Spleen (tissue), 11 donors: ENCODE measurements around the gene DISC1. TPM values are rescaled to one million over a fixed set of nuclear protein-coding genes. Genes with fewer than 3 reads are reported as not detected.

Source experiments
- DNase-seq: peaks from one replicate; pipeline ENCODE4 v3.0.0-alpha.2; 2020
- H3K27ac ChIP-seq, 8 donors: fragments of 200-600 bp; sonication (generic) in 7 of 8; 1 replicate in 4 of 8; 2 replicates in 4 of 8; pipeline versions ENCODE4 v1.5.0 to v1.8.0; 2016 to 2021; ENCODE audit warnings: inconsistent platforms in 4 of 8, mild to moderate bottlenecking in 4 of 8, moderate library complexity in 1 of 8
- H3K27me3 ChIP-seq, 7 donors: fragments of 200-600 bp; sonication (generic) in 6 of 7; replicated peaks in 1 of 7; 1 replicate in 4 of 7; 2 replicates in 3 of 7; pipeline versions ENCODE4 v1.5.0 to v1.8.0; 2016 to 2021; ENCODE audit warnings: inconsistent platforms in 3 of 7, mild to moderate bottlenecking in 1 of 7
- H3K36me3 ChIP-seq, 6 donors: fragments of 200-600 bp; sonication (generic) in 5 of 6; 1 replicate in 4 of 6; 2 replicates in 2 of 6; pipeline versions ENCODE4 v1.5.0 to v1.8.0; 2016 to 2021; ENCODE audit warnings: inconsistent platforms in 2 of 6
- H3K4me1 ChIP-seq, 6 donors: fragments of 200-600 bp; sonication (generic) in 5 of 6; 1 replicate in 3 of 6; 2 replicates in 3 of 6; pipeline versions ENCODE4 v1.5.0 to v1.8.0; 2016 to 2021; ENCODE audit warnings: inconsistent platforms in 3 of 6
- H3K4me3 ChIP-seq, 8 donors: fragments of 200-600 bp; sonication (generic) in 7 of 8; 1 replicate in 4 of 8; 2 replicates in 4 of 8; pipeline versions ENCODE4 v1.5.0 to v1.8.0; 2016 to 2021; ENCODE audit warnings: inconsistent platforms in 4 of 8, mild to moderate bottlenecking in 4 of 8, moderate library complexity in 2 of 8
- H3K9me3 ChIP-seq, 8 donors: fragments of 200-600 bp; sonication (generic) in 7 of 8; 1 replicate in 4 of 8; 2 replicates in 4 of 8; pipeline versions ENCODE4 v1.5.0 to v1.8.0; 2016 to 2021; ENCODE audit warnings: inconsistent platforms in 4 of 8
- CTCF ChIP-seq, 11 experiments: fragments of 200-600 bp in 7 of 11; fragments of 450-650 bp in 4 of 11; sonication (generic) in 4 of 11; IDR thresholded peaks in 8 of 11; conservative IDR thresholded peaks in 3 of 11; 1 replicate in 7 of 11; 2 replicates in 4 of 11; pipeline versions ENCODE4 v1.4.0 to v1.8.0; 2016 to 2021; ENCODE audit warnings: antibody characterized with exemption in 11 of 11, inconsistent platforms in 4 of 11, mild to moderate bottlenecking in 1 of 11
- POLR2A ChIP-seq, 3 donors: fragments of 450-650 bp; IDR thresholded peaks; one replicate each; pipeline ENCODE4 v1.5.1; 2017; ENCODE audit warnings: antibody characterized with exemption in 3 of 3, mild to moderate bottlenecking in 1 of 3
- POLR2AphosphoS5 ChIP-seq, 3 donors: sonication (generic); formaldehyde crosslinking; IDR thresholded peaks; one replicate each; pipeline ENCODE4 v1.5.1; 2017; ENCODE audit warnings: antibody characterized with exemption in 3 of 3
- WGBS, 5 donors: extraction: QIAGEN DNeasy Blood & Tissue Kit in 3 of 5; methylation state at CpG; one replicate each; pipeline versions ENCODE4 v1.1.5 to v1.1.7; 2013 to 2018; 5-methylcytosine and 5-hydroxymethylcytosine counted together
- intact Hi-C: fragments of 100-400 bp; cut with DNase I; formaldehyde crosslinking; loops from one replicate; pipeline ENCODE4 v1.15.0; 2023; ENCODE audit warnings: low total_unique reads
- polyA plus RNA-seq, 3 donors: library from polyadenylated mRNA; stranded (reverse); fragments of 200-250 nt; gene quantifications; one replicate each; pipeline ENCODE4 v1.2.1, GENCODE V29; 2013
- total RNA-seq, 7 donors: library from RNA; depleted of rRNA in 3 of 7; stranded (reverse); fragments of >200 nt in 3 of 7; fragmentation: NEBNext Ultra II Directional in 4 of 7; extraction: Animal tissue kit (Norgen Biotek cat#: 25700) in 4 of 7; gene quantifications; one replicate each; pipeline versions ENCODE4 v1.1.0 to v1.2.1, GENCODE V29; 2016 to 2021
- donor health status: healthy with polysubstance abuse.
- donor health status: DM: no; HTN: no; CAD: no; lungs with moderate emphysema.
- donor health status: DM: no; HTN: no; CAD: no.
- donor health status: Bipolar disorder and iron deficiency.
- donor health status: healthy.
- donor health status: DM: no; HTN: no; CAD: no.
- donor health status: DM: yes; HTN: yes; CAD: no.

The DISC1 gene
- total and polyA plus RNA-seq, 10 donors, result 0.89 to 36.4 (median 24.2) TPM

GRCh38 chr1:232033285-232033684 is 406.7 kb downstream of the DISC1 start:
- Histone ChIP-seq H3K4me3 (no peak overlapping the region), H3K36me3 (peaks cover 0 to 29% (median 0%) of the 10 kb centered on the region in 6 donors), H3K4me1 (no peaks in the 10 kb centered on the region), H3K27ac (no peak overlapping the region), H3K9me3 (no peaks in the 10 kb centered on the region), H3K27me3 (no peaks in the 10 kb centered on the region)
- no peak for TF ChIP-seq CTCF (IDR thresholded peaks at IDR 0.05 in 8 of 11, conservative IDR thresholded peaks at IDR 0.05 in 3 of 11)
- TF ChIP-seq POLR2A (IDR thresholded peaks at IDR 0.05), result no peak
- no peak for TF ChIP-seq POLR2AphosphoS5 (IDR thresholded peaks at IDR 0.05)
- intact Hi-C loops, result no loop called here
- DNase-seq, result no peak
- whole genome bisulfite sequencing, 5 donors, result 89 to 94% (median 91%) methylated on average over 4 of the region's 4 CpGs

GRCh38 chr1:232034556-232034955 is 408.0 kb downstream of the DISC1 start:
- 96 to 100% (median 97%) methylated on average over 1 of the region's 1 CpG for WGBS, 5 donors
- no peak overlapping the region for H3K27ac ChIP-seq
- no peak overlapping the region for H3K4me3 ChIP-seq
- no peaks in the 10 kb centered on the region for H3K27me3 ChIP-seq
- DNase-seq, result no peak
- peaks cover 0 to 22% (median 0%) of the 10 kb centered on the region in 6 donors for H3K36me3 ChIP-seq
- intact Hi-C loops, result no loop called here
- no peaks in the 10 kb centered on the region for H3K9me3 ChIP-seq
- H3K4me1 ChIP-seq, result no peaks in the 10 kb centered on the region
- TF ChIP-seq POLR2A (IDR thresholded peaks at IDR 0.05) (no peak), POLR2AphosphoS5 (IDR thresholded peaks at IDR 0.05) (no peak), CTCF (IDR thresholded peaks at IDR 0.05 in 8 of 11, conservative IDR thresholded peaks at IDR 0.05 in 3 of 11) (no peak)

GRCh38 chr1:232036181-232036933 is 409.8 kb downstream of the DISC1 start:
- Histone ChIP-seq H3K9me3 (no peaks in the 10 kb centered on the region), H3K27ac (no peak overlapping the region), H3K4me3 (no peak overlapping the region), H3K4me1 (no peaks in the 10 kb centered on the region), H3K27me3 (no peaks in the 10 kb centered on the region), H3K36me3 (peaks cover 0 to 16% (median 0%) of the 10 kb centered on the region in 6 donors)
- no peak for TF ChIP-seq CTCF (IDR thresholded peaks at IDR 0.05 in 8 of 11, conservative IDR thresholded peaks at IDR 0.05 in 3 of 11)
- TF ChIP-seq POLR2AphosphoS5 (IDR thresholded peaks at IDR 0.05), result no peak
- no peak for TF ChIP-seq POLR2A (IDR thresholded peaks at IDR 0.05)
- 84 to 92% (median 88%) methylated on average over 15 of the region's 15 CpGs for WGBS, 5 donors
- no peak for DNase-seq
- intact Hi-C loops, result no loop called here

GRCh38 chr1:232037774-232038388 is 411.3 kb downstream of the DISC1 start:
- 89 to 100% (median 95%) methylated on average over 1 of the region's 1 CpG for WGBS, 5 donors
- intact Hi-C loops, result no loop called here
- TF ChIP-seq CTCF (IDR thresholded peaks at IDR 0.05 in 8 of 11, conservative IDR thresholded peaks at IDR 0.05 in 3 of 11) (no peak), POLR2AphosphoS5 (IDR thresholded peaks at IDR 0.05) (no peak), POLR2A (IDR thresholded peaks at IDR 0.05) (no peak)
- DNase-seq, result no peak
- Histone ChIP-seq H3K4me1 (no peaks in the 10 kb centered on the region), H3K36me3 (peaks cover 0 to 15% (median 0%) of the 10 kb centered on the region in 6 donors), H3K4me3 (no peak overlapping the region), H3K27me3 (no peaks in the 10 kb centered on the region), H3K27ac (no peak overlapping the region), H3K9me3 (no peaks in the 10 kb centered on the region)
